ENCODE measurements around the gene PLCH2. TPM values are rescaled to one million over a fixed set of nuclear protein-coding genes. Genes with fewer than 3 reads are reported as not detected.

PLCH2 gene
- total and polyA plus RNA-seq, 9 of the 15 experiments (the other 6 are each of a cell fraction or from before 2014, with no cell fraction given) = 0.16 TPM; not detected in 8

DNA sequence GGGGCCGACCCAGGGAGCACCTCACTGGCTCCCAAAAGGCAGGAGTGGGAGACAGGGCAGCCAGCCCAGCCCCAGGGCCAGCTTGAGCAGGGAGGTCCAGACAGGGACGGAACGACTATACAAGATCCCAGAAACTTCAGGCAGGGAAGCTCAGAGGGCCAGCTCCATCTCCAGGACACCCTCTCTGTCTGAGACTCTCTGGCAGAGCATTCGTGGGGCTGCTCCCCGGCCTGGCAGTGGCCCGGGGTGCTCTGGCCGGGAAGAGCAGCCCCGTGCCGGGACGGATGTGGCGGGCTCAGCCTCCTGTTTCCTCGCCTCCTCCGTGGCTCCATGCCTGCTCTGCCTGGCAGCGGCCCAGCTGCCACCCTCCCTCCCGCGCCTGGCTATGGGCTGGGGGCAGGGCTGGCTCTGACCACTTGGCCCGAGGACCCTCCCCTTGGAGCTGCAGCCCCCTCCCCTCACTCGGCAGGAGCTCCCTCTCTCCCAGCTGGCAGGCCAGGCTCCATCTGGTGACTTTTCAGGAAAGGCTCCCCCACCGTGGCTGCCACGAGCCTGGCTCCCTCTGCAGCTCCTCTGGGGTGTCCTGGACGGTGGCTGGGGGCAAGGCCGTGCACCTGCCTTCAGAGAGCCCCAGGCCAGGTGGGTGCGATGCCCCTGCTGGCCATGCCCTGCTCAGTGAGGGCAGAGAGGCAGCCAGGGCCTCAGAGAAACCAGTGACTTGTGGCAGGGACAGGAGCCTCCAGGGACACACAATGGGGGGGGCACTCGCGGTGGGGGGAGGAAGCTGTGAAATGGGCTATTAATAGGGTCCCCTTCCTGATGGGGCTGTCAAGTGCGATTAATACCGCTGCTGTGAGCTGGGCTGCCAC, 5.6 kb upstream of the PLCH2 start (continued):
- TF ChIP-seq, protein P1, sequence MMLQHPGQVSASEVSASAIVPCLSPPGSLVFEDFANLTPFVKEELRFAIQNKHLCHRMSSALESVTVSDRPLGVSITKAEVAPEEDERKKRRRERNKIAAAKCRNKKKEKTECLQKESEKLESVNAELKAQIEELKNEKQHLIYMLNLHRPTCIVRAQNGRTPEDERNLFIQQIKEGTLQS (IDR thresholded peaks at IDR 0.05) = no peak
- TF ChIP-seq, protein P1 (CRISPR knock-in tag; conservative IDR thresholded peaks at IDR 0.05) = no peak
- TF ChIP-seq, protein P2, sequence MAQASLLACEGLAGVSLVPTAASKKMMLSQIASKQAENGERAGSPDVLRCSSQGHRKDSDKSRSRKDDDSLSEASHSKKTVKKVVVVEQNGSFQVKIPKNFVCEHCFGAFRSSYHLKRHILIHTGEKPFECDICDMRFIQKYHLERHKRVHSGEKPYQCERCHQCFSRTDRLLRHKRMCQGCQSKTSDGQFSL (CRISPR knock-in tag; IDR thresholded peaks at IDR 0.05) = peak; percentile 23; the same call in 1 of the 2 replicates
- TF ChIP-seq, protein P2 (tag; IDR thresholded peaks at IDR 0.05) = no peak

DNA sequence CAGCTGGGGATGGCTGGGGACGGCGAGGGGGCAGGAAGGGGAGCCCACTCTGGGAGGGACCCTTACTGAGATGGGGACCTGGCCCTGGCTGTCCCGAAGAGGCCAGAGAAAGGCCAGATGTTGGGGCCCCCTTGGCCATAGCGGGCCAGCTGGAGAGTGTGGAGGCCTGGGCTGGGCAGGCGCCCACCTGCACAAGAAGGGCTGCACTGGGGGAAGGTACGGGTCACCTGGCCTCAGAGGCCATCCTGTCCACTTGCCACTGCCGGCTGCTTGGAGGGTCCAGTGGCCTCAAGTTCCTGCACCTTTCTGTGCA, 5.0 kb upstream of the PLCH2 start:
- WGBS (ENCODE audit: insufficient coverage, low coverage, missing lambda C conversion rate) = 3% methylated on average over 7 of the region's 7 CpGs
- Histone ChIP-seq H3K79me2 (ENCODE audit: control insufficient read depth, insufficient read depth, low read length) (no peaks in the 10 kb centered on the region), H3K36me3 (ENCODE audit: control insufficient read depth, insufficient read depth, low read length) (no peaks in the 10 kb centered on the region), H3K4me3 (no peak overlapping the region), H3K27ac (ENCODE audit: extremely low read depth, low read depth, low read length) (no peak overlapping the region), H4K20me1 (replicated peaks; ENCODE audit: control insufficient read depth, insufficient read depth, low read length) (peaks cover 36% of the 10 kb centered on the region), H3K9ac (ENCODE audit: insufficient read depth in 1 of 2, low read depth in 2 of 2, low read length in 2 of 2) (no peak overlapping the region), H3K27me3 (ENCODE audit: control insufficient read depth in 2 of 2, insufficient read depth in 2 of 2, low read length in 2 of 2) (peaks cover 6 to 64% of the 10 kb centered on the region in 2 experiments; a peak in 3 of 5 replicates), H3K9me3 (replicated peaks; ENCODE audit: control insufficient read depth, insufficient read depth, low read depth, low read length) (no peaks in the 10 kb centered on the region), H3K4me1 (replicated peaks in 1 of 2; ENCODE audit: control insufficient read depth in 2 of 2, insufficient read depth in 2 of 2, low read length in 2 of 2) (peaks cover 0 to 88% of the 10 kb centered on the region in 2 experiments; a peak in 2 of 5 replicates), H2AFZ (ENCODE audit: low read depth, low read length) (no peak overlapping the region), H3K9me1 (ENCODE audit: control insufficient read depth, insufficient read depth, low read length) (no peaks in the 10 kb centered on the region), H3K4me2 (ENCODE audit: insufficient read depth, low read length) (no peak overlapping the region)
- ChIA-PET CTCF (ENCODE audit: low intra/inter-chr PET ratio) (no interaction called here), POLR2A (interaction anchor here (0.7 kb wide), 1 partner anchor 76 kb away, joined by 4 read pairs; no protein-coding TSS in a partner anchor)
- DNase-seq (ENCODE audit: extremely low read depth in 1 of 4, low spot score in 3 of 4) (no peak), ATAC-seq (no peak), FAIRE-seq (no peak)
- in situ Hi-C loops (cut with MboI) = no loop called here
- intact Hi-C loops (cut with micrococcal nuclease) = no loop called here
- no TSS peak for BruUV-seq (replicated peaks)
- TF ChIP-seq RBM34 (IDR thresholded peaks at IDR 0.05; ENCODE audit: borderline replicate concordance, insufficient read depth, low read length) (no peak), BHLHE40 (IDR thresholded peaks at IDR 0.05; ENCODE audit: low read length) (no peak), CEBPG (CRISPR knock-in tag; IDR thresholded peaks at IDR 0.05) (no peak), CEBPG (tag; conservative IDR thresholded peaks at IDR 0.05 in 1 of 2, IDR thresholded peaks at IDR 0.05 in 1 of 2) (no peak), SP2 (IDR thresholded peaks at IDR 0.05; ENCODE audit: extremely low read depth, low read depth, low read length, poor library complexity, severe bottlenecking) (no peak), XRCC5 (IDR thresholded peaks at IDR 0.05; ENCODE audit: low read depth, low read length) (no peak)
- TF ChIP-seq, protein P3, sequence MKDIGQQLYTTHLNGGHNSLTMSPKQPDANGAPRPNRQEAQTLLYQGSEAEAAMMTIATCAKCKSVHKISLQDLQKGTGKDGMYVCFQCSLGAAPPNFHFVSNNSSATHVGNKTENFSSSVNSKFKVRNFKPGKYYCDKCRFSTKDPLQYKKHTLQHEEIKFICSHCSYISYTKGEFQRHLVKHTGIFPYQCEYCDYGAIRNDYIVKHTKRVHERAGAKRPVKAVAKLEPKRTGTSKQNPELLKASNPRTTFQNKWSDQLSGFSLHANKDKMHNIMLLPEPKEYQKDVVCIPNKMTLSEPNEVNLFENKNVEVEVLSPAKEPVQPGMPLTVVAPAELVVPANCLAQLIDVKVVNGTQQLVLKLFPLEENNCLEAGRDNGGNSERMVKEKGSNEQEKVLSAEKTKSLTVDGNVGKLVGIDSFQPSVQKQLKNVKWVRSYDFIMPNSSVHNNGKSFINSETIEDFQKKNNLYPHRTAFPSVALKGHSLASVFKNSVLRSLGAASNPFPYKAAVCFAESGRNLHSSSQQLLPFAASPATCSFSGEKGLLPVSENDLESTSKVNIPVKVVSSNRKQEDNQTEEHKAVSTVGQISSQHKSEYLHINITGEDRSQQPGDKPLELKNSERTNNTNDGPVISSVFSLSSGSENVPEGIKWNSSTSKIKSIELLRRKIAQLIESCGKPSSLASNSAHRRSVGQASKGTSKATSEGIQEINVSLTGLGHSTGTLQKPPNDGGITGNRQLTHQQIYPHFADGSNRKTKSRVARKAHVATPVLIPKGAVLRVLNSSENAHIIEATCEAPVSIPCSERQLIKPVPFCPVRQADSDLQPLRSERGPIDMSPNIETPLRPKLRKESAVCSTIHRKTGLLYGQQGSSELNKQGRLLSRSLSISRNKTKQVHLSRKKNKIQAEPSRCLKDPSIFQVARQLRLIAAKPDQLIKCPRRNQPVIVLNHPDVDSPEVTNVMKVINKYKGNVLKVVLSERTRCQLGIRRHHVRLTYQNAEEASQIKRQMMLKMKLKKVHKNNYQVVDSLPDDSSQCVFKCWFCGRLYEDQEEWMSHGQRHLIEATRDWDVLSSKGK (CRISPR knock-in tag; IDR thresholded peaks at IDR 0.05) = no peak
- TF ChIP-seq, protein P4, sequence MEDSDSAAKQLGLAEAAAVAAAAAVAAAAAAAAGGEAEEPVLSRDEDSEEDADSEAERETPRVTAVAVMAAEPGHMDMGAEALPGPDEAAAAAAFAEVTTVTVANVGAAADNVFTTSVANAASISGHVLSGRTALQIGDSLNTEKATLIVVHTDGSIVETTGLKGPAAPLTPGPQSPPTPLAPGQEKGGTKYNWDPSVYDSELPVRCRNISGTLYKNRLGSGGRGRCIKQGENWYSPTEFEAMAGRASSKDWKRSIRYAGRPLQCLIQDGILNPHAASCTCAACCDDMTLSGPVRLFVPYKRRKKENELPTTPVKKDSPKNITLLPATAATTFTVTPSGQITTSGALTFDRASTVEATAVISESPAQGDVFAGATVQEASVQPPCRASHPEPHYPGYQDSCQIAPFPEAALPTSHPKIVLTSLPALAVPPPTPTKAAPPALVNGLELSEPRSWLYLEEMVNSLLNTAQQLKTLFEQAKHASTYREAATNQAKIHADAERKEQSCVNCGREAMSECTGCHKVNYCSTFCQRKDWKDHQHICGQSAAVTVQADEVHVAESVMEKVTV (CRISPR knock-in tag; IDR thresholded peaks at IDR 0.05) = no peak
